ENCODE results near the gene STARD7.

Gene STARD7

DNA sequence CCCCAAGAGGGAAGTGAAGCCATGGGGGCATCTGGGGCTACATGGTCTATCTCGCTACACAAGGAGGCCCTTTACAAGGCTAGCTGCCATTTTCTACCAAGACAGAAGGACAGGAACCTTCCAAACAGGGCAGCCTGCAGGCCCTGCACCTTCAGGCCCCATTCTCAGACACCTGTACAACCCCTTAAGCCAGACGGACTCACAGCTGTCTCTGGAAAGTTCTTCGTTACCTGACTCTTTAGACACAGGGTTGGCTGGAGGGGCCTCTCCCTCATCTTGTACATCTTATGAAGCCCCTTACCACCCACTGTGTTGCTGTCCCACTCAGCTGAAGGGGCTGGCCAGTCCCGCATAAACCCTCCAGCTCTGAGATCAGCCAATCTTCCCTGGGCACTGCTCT lies 40.0 kb upstream of the STARD7 start:
- TF ChIP-seq ZFP3 (CRISPR knock-in tag; IDR thresholded peaks at IDR 0.05): no peak
- ATAC-seq: no peak

DNA sequence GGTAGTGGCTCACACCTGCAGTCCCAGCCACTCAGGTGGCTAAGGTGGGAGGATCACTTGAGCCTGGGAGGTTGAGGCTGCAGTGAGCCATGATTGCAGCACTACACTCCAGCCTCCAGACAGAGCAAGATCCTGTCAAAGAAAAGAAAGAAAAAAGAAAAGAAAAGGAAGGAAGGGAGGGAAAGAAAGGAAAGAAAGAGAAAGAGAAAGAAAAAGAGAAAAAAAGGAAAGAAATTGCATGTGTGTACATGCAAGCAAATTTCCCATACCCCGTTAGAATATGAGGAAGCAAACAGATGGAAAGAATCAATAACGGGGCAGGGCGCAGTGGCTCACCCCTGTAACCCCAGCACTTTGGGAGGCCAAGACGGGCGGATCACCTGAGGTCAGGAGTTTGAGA lies 39.3 kb upstream of the STARD7 start:
- ATAC-seq: no peak
- TF ChIP-seq GLIS3 (CRISPR knock-in tag; IDR thresholded peaks at IDR 0.05) (no peak), OSR1 (CRISPR knock-in tag; IDR thresholded peaks at IDR 0.05) (no peak), ZNF8 (CRISPR knock-in tag; IDR thresholded peaks at IDR 0.05) (no peak), PPARA (CRISPR knock-in tag; IDR thresholded peaks at IDR 0.05; ENCODE audit: borderline replicate concordance) (no peak), CSDC2 (CRISPR knock-in tag; IDR thresholded peaks at IDR 0.05) (no peak), ISL1 (CRISPR knock-in tag; IDR thresholded peaks at IDR 0.05) (no peak), SNAI2 (CRISPR knock-in tag; IDR thresholded peaks at IDR 0.05) (no peak)
- TF ChIP-seq, protein P1, sequence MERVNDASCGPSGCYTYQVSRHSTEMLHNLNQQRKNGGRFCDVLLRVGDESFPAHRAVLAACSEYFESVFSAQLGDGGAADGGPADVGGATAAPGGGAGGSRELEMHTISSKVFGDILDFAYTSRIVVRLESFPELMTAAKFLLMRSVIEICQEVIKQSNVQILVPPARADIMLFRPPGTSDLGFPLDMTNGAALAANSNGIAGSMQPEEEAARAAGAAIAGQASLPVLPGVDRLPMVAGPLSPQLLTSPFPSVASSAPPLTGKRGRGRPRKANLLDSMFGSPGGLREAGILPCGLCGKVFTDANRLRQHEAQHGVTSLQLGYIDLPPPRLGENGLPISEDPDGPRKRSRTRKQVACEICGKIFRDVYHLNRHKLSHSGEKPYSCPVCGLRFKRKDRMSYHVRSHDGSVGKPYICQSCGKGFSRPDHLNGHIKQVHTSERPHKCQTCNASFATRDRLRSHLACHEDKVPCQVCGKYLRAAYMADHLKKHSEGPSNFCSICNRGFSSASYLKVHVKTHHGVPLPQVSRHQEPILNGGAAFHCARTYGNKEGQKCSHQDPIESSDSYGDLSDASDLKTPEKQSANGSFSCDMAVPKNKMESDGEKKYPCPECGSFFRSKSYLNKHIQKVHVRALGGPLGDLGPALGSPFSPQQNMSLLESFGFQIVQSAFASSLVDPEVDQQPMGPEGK (CRISPR knock-in tag; IDR thresholded peaks at IDR 0.05; ENCODE audit: borderline replicate concordance): no peak
- TF ChIP-seq, protein P2, sequence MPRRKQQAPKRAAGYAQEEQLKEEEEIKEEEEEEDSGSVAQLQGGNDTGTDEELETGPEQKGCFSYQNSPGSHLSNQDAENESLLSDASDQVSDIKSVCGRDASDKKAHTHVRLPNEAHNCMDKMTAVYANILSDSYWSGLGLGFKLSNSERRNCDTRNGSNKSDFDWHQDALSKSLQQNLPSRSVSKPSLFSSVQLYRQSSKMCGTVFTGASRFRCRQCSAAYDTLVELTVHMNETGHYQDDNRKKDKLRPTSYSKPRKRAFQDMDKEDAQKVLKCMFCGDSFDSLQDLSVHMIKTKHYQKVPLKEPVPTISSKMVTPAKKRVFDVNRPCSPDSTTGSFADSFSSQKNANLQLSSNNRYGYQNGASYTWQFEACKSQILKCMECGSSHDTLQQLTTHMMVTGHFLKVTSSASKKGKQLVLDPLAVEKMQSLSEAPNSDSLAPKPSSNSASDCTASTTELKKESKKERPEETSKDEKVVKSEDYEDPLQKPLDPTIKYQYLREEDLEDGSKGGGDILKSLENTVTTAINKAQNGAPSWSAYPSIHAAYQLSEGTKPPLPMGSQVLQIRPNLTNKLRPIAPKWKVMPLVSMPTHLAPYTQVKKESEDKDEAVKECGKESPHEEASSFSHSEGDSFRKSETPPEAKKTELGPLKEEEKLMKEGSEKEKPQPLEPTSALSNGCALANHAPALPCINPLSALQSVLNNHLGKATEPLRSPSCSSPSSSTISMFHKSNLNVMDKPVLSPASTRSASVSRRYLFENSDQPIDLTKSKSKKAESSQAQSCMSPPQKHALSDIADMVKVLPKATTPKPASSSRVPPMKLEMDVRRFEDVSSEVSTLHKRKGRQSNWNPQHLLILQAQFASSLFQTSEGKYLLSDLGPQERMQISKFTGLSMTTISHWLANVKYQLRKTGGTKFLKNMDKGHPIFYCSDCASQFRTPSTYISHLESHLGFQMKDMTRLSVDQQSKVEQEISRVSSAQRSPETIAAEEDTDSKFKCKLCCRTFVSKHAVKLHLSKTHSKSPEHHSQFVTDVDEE (CRISPR knock-in tag; IDR thresholded peaks at IDR 0.05): no peak
- TF ChIP-seq, protein P3, sequence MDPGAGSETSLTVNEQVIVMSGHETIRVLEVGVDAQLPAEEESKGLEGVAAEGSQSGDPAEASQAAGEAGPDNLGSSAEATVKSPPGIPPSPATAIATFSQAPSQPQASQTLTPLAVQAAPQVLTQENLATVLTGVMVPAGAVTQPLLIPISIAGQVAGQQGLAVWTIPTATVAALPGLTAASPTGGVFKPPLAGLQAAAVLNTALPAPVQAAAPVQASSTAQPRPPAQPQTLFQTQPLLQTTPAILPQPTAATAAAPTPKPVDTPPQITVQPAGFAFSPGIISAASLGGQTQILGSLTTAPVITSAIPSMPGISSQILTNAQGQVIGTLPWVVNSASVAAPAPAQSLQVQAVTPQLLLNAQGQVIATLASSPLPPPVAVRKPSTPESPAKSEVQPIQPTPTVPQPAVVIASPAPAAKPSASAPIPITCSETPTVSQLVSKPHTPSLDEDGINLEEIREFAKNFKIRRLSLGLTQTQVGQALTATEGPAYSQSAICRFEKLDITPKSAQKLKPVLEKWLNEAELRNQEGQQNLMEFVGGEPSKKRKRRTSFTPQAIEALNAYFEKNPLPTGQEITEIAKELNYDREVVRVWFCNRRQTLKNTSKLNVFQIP (CRISPR knock-in tag; IDR thresholded peaks at IDR 0.05; ENCODE audit: borderline replicate concordance, low read depth): no peak

DNA sequence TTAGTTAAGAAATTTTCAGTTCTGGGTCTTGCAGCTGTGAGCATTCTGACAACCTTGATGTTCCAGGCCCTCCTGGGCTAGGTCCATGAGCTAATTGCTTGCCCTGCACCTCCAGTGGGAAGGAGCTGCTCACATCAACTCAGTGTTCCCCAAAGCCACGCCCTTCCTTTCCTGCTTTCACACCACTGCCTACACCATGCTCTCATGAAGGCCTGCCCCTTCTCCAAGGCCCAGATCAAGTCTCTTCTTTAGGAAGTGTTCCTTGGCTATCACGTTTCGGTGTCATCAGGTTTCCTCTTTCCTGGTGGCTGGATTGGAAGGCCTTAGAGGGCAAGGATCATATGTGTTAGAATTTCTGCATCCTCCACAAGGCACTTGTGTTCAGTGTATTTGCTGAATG lies 38.4 kb upstream of the STARD7 start:
- no peak for ATAC-seq
- TF ChIP-seq, protein P4, sequence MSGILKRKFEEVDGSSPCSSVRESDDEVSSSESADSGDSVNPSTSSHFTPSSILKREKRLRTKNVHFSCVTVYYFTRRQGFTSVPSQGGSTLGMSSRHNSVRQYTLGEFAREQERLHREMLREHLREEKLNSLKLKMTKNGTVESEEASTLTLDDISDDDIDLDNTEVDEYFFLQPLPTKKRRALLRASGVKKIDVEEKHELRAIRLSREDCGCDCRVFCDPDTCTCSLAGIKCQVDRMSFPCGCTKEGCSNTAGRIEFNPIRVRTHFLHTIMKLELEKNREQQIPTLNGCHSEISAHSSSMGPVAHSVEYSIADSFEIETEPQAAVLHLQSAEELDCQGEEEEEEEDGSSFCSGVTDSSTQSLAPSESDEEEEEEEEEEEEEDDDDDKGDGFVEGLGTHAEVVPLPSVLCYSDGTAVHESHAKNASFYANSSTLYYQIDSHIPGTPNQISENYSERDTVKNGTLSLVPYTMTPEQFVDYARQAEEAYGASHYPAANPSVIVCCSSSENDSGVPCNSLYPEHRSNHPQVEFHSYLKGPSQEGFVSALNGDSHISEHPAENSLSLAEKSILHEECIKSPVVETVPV (CRISPR knock-in tag; IDR thresholded peaks at IDR 0.05): no peak
- TF ChIP-seq ESRRG (CRISPR knock-in tag; IDR thresholded peaks at IDR 0.05) (no peak), ISL1 (CRISPR knock-in tag; IDR thresholded peaks at IDR 0.05) (no peak), ZFP30 (CRISPR knock-in tag; IDR thresholded peaks at IDR 0.05) (no peak), ZNF70 (CRISPR knock-in tag; IDR thresholded peaks at IDR 0.05) (no peak), TCF4 (CRISPR knock-in tag; IDR thresholded peaks at IDR 0.05; ENCODE audit: borderline replicate concordance) (no peak), GLIS3 (CRISPR knock-in tag; IDR thresholded peaks at IDR 0.05) (no peak)
- TF ChIP-seq, protein P2 (CRISPR knock-in tag; IDR thresholded peaks at IDR 0.05): no peak

DNA sequence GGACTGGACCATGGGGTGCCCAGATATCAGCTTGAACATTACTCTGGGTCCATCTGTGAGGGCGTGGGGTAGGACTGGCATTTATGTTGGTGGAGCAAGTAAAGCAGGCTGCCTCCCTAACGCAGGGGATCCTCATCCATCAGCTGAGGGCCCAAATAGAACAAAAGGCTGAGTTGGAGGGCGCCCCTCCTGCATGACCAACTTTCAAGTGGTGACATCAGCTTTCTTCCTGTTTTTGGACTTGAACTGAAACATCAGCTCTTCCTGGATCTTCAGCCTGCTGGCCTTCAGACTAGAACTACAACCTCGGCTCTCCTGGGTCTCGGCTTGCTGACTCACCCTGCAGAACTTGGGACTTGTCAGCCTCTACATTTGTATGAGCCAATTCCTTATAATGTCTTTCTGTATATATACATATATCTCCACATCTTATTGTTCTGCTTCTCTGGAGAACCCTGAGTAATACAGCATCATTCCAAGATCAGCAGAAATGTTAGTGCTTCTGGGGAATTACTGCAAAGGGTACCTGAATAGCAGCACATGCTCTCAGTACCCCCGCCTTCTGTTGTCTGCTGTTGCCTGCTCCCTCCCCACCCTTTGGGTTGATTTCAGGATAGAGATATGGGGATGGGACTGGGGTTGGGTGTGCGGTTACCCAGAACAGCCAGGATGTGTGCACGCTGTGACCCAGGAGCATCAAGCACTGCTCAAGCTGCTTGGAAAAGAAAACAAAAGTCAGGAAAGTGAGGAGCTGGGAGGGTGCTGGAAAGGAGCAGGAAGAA lies 37.2 kb upstream of the STARD7 start:
- TF ChIP-seq PPARA (CRISPR knock-in tag; IDR thresholded peaks at IDR 0.05; ENCODE audit: borderline replicate concordance) (no peak), ESRRG (CRISPR knock-in tag; IDR thresholded peaks at IDR 0.05) (no peak), ZFP3 (CRISPR knock-in tag; IDR thresholded peaks at IDR 0.05) (no peak), ZNF70 (CRISPR knock-in tag; IDR thresholded peaks at IDR 0.05) (no peak), TCF4 (CRISPR knock-in tag; IDR thresholded peaks at IDR 0.05; ENCODE audit: borderline replicate concordance) (no peak)
- TF ChIP-seq, protein P3 (CRISPR knock-in tag; IDR thresholded peaks at IDR 0.05; ENCODE audit: borderline replicate concordance, low read depth): no peak
- ATAC-seq: no peak
